Tibial artery (tissue), 4 donors: Measurements from ENCODE around the gene ASGR2.
"Not testable (repeated sequence)": the region's sequence is repeated elsewhere in the genome, so short reads cannot be mapped to it uniquely, and the experiment has no call there.

ENCODE experiments used
- DNase-seq, 2 donors: peaks; one replicate each; pipeline ENCODE4 v3.0.0-alpha.2; 2019
- H3K27ac ChIP-seq, 2 donors: fragments of 200-600 bp; sonication (generic) in 1 of 2; 1 replicate in 1 of 2; 2 replicates in 1 of 2; pipeline ENCODE4 v1.5.1; 2018 to 2019; ENCODE audit warnings: mild to moderate bottlenecking in 1 of 2
- H3K27me3 ChIP-seq, 2 donors: fragments of 200-600 bp; sonication (generic) in 1 of 2; one replicate each; pipeline versions ENCODE4 v1.5.1 to v1.6.0; 2016 to 2019
- H3K36me3 ChIP-seq, 3 donors: fragments of 200-600 bp; sonication (generic) in 2 of 3; one replicate each; pipeline ENCODE4 v1.5.1; 2016 to 2019; ENCODE audit warnings: mild to moderate bottlenecking in 2 of 3
- H3K4me1 ChIP-seq, 4 donors: fragments of 200-600 bp; sonication (generic) in 2 of 4; 1 replicate in 3 of 4; 2 replicates in 1 of 4; pipeline ENCODE4 v1.5.1; 2016 to 2019
- H3K4me3 ChIP-seq, 2 donors: fragments of 200-600 bp; sonication (generic) in 1 of 2; 1 replicate in 1 of 2; 2 replicates in 1 of 2; pipeline ENCODE4 v1.5.1; 2018 to 2019; ENCODE audit warnings: mild to moderate bottlenecking in 2 of 2
- H3K9me3 ChIP-seq, 3 donors: fragments of 200-600 bp; sonication (generic) in 1 of 3; one replicate each; pipeline ENCODE4 v1.5.1; 2016 to 2019
- intact Hi-C: fragments of 100-400 bp; cut with DNase I; formaldehyde crosslinking; loops from one replicate; pipeline ENCODE4 v1.15.0; 2023; ENCODE audit warnings: low total_unique reads
- TF ChIP-seq, protein P1 (sequence below), 2 experiments: fragments of 200-600 bp in 1 of 2; fragments of 450-650 bp in 1 of 2; IDR thresholded peaks; one replicate each; pipeline ENCODE4 v1.5.1; 2017 to 2019; ENCODE audit warnings: antibody characterized with exemption in 2 of 2, mild to moderate bottlenecking in 1 of 2, moderate library complexity in 1 of 2

ASGR2 gene

DNA sequence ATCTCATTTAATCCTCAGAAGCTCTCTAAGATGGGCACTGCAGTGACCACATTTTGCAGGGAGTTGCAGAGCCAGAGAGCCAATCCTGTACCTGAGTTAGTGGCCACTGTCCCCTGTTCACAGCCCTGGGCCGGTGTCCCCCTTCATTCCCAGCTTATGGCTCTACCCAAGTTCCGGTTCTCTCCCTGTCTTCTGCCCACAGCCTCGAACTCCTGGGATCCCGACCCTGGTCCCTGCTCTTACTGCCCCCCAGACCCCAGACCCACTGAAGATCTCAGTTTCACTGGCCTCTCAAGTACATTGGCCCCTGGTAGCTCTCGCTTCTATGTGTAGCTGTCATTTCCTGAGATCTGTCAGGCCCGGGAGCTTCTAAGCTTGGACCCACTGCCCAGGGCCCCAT lies 12.2 kb downstream of the ASGR2 start:
- intact Hi-C loops, result no loop called here

DNA sequence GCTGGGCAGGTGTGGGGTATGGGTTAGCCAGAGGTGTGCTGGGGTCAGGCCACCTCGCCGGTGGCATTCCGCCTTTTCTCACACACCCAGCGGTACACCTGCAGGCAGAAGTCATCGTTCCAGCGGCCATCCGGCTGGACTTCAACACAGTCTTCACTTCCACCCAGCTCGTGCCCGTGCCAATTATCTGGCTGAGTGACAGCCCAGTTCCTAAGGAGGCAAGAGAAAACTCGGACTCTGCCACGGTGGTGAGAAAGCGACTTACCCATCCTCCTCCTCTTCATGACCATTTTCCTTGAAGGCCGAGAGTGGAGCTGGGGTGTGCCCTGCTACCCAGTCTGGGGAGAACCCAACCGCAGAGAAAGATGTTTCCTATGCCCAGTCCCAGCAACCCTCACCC lies 13.1 kb downstream of the ASGR2 start:
- TF ChIP-seq, protein P1, sequence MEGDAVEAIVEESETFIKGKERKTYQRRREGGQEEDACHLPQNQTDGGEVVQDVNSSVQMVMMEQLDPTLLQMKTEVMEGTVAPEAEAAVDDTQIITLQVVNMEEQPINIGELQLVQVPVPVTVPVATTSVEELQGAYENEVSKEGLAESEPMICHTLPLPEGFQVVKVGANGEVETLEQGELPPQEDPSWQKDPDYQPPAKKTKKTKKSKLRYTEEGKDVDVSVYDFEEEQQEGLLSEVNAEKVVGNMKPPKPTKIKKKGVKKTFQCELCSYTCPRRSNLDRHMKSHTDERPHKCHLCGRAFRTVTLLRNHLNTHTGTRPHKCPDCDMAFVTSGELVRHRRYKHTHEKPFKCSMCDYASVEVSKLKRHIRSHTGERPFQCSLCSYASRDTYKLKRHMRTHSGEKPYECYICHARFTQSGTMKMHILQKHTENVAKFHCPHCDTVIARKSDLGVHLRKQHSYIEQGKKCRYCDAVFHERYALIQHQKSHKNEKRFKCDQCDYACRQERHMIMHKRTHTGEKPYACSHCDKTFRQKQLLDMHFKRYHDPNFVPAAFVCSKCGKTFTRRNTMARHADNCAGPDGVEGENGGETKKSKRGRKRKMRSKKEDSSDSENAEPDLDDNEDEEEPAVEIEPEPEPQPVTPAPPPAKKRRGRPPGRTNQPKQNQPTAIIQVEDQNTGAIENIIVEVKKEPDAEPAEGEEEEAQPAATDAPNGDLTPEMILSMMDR (IDR thresholded peaks at IDR 0.05), result no peak
- H3K27ac ChIP-seq, result no peak overlapping the region
- DNase-seq, result no peak
- no peaks in the 10 kb centered on the region for H3K36me3 ChIP-seq
- no peaks in the 10 kb centered on the region for H3K9me3 ChIP-seq
- no peak overlapping the region for H3K4me3 ChIP-seq
- intact Hi-C loops, result no loop called here
- H3K27me3 ChIP-seq, result peaks cover 0 to 26% of the 10 kb centered on the region in 2 donors
- no peaks in the 10 kb centered on the region for H3K4me1 ChIP-seq

More for the DNA sequence above, 12.2 kb downstream of the ASGR2 start:
- Histone ChIP-seq H3K36me3 (no peaks in the 10 kb centered on the region), H3K4me3 (no peak overlapping the region), H3K9me3 (no peaks in the 10 kb centered on the region), H3K27me3 (peaks cover 0 to 26% of the 10 kb centered on the region in 2 donors), H3K4me1 (no peaks in the 10 kb centered on the region), H3K27ac (no peak overlapping the region)
- no peak for DNase-seq
- TF ChIP-seq, protein P1 (IDR thresholded peaks at IDR 0.05), result no peak

DNA sequence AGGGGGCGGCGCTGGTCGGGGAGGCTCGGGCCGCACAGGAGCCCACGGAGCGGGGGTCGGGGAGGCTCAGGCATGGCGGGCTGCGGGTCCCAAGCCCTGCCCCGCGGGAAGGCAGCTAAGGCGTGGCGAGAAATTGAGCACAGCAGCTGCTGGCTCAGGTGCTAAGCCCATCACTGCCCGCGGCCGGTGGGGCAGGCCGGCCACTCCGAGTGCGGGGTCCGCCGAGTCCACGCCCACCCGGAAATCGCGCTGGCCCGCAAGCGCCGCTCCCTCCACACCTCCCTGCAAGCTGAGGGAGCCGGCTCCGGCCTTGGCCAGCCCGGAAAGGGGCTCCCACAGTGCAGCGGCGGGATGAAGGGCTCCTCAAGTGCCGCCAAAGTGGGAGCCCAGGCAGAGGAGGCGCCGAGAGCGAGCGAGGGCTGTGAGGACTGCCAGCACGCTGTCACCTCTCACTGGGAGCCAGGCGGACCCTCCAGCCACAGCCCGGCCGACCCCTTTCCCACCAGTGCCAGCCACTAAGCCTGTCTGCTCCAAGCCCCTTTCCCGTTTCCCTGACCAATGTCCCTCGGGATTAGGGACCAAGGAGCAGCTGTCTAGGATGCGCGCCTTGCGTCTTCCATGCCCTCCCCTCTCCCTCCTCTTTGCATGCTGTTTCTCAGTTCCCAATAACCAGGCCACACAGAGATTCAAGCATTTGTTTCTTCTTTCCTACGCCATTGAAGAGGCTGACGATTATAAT lies 13.8 kb downstream of the ASGR2 start:
- H3K4me3 ChIP-seq, H3K27ac ChIP-seq, H3K36me3 ChIP-seq, H3K4me1 ChIP-seq, DNase-seq, intact Hi-C loops, H3K9me3 ChIP-seq: not testable (repeated sequence)
- H3K27me3 ChIP-seq, result peaks cover 0 to 26% of the 10 kb centered on the region in 2 donors

DNA sequence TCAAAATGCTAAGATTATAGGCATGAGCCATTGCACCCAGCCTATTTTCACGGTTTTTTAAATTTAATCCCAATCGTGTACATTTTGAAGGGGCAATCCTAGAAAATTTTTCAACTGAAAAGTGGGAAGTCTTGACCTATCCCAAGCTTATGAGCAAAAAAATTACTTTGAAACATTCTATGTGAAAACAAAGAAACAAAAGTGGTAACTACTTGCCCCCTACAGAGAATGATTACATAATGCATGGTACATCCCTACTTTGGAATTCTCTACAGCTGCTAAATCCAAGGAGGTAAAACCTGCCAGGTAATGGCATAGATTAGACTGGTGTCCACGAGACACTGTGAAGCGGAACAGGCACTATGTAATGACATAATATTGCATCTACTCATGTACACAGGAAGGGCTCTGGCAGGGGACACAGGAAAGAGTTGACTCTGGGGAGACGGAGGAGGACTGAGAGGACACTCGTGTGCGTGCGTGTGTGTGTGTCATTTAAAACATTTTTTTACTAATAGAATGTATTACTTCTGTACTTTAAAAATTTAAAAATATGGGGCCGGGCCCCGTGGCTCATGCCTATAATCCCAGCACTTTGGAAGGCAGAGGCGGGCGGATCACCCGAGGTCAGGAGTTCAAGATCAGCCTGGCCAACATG lies 15.7 kb downstream of the ASGR2 start:
- Histone ChIP-seq H3K4me1 (no peaks in the 10 kb centered on the region), H3K9me3 (no peaks in the 10 kb centered on the region), H3K27me3 (peaks cover 0 to 26% of the 10 kb centered on the region in 2 donors), H3K4me3 (no peak overlapping the region), H3K27ac (no peak overlapping the region), H3K36me3 (no peaks in the 10 kb centered on the region)
- intact Hi-C loops, result no loop called here
- TF ChIP-seq, protein P1 (IDR thresholded peaks at IDR 0.05), result no peak
- peak in 1 of 2 donors; percentile 60 for DNase-seq

DNA sequence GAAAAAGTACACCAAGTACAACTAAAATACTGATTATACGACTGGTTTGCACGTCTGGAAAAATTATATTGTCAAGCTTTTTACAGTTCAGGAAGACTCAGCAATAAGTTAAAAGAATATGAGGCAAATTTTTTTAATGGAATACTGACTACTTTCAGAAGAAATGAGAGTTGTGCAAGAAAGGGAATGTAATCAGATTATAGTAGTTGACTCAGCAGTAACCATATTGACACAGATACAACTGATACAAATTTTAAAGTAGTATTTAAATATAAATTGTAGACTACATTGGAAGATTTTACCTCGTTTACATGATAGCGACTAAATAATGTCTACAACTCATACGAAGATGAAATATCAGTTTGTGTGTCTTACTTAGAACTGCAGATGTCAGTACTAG lies 16.7 kb downstream of the ASGR2 start:
- H3K9me3 ChIP-seq, result no peaks in the 10 kb centered on the region
- H3K27ac ChIP-seq, result no peak overlapping the region
- intact Hi-C loops, result no loop called here
- TF ChIP-seq, protein P1 (IDR thresholded peaks at IDR 0.05), result no peak
- no peak for DNase-seq
- H3K36me3 ChIP-seq, result no peaks in the 10 kb centered on the region
- peaks cover 0 to 20% of the 10 kb centered on the region in 2 donors for H3K27me3 ChIP-seq
- no peak overlapping the region for H3K4me3 ChIP-seq
- H3K4me1 ChIP-seq, result no peaks in the 10 kb centered on the region

DNA sequence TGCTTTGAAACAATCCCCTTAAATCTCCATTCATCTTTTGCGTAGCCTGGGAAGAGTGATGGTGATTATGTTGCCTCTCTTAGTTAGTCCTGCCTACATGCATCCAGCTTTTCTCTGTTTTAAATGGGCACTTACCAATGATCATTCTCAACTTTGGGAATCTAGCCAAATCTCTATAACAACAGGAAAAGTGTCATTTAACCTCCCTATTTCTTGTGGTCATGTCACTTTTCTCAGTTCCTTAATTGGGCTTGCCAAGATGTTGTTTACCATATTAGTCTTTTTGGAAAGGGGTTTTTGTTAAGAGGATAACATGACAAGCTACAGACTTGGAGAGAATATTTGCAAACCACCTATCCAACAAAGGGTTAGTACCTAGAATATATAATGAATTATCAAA lies 19.0 kb downstream of the ASGR2 start:
- no peak overlapping the region for H3K4me3 ChIP-seq
- no peaks in the 10 kb centered on the region for H3K9me3 ChIP-seq
- intact Hi-C loops, result no loop called here
- TF ChIP-seq, protein P1 (IDR thresholded peaks at IDR 0.05), result no peak
- H3K36me3 ChIP-seq, result no peaks in the 10 kb centered on the region
- H3K4me1 ChIP-seq, result no peaks in the 10 kb centered on the region
- H3K27ac ChIP-seq, result no peak overlapping the region
- peaks cover 0 to 8% of the 10 kb centered on the region in 2 donors for H3K27me3 ChIP-seq
- DNase-seq, result no peak
